ENCODE results near the gene KRTAP10-3.

Gene KRTAP10-3

GRCh38 chr21:44539991-44540666, 18.5 kb downstream of the KRTAP10-3 start, which contains the start of gene KRTAP10-1:
Gene KRTAP10-1, minus strand, starts transcription at chr21:44540195. Its CDS starts 45 bp downstream, at chr21:44540150.
- no peak within 1 kb of the TSS for H3K9ac ChIP-seq (ENCODE audit: low read depth, low read length)
- H3K9me3 ChIP-seq (ENCODE audit: control insufficient read depth, insufficient read depth, low read length), result no peaks in the 10 kb centered on the region
- H3K4me3 ChIP-seq (ENCODE audit: low read depth, low read length), result no peak within 1 kb of the TSS
- no peaks in the 10 kb centered on the region for H3K4me1 ChIP-seq (ENCODE audit: control insufficient read depth, insufficient read depth, low read length)
- H3K36me3 ChIP-seq (ENCODE audit: control insufficient read depth, insufficient read depth, low read length), result no peaks in the 10 kb centered on the region
- H3K27ac ChIP-seq (ENCODE audit: low read depth, low read length), result no peak within 1 kb of the TSS
- H3K27me3 ChIP-seq (ENCODE audit: control insufficient read depth, insufficient read depth, low read length), result no peaks in the 10 kb centered on the region

- Histone ChIP-seq H3K36me3 (ENCODE audit: control insufficient read depth, insufficient read depth, low read length) (no peaks in the 10 kb centered on the region), H3K27ac (ENCODE audit: low read depth, low read length) (no peak overlapping the region), H3K9me3 (ENCODE audit: control insufficient read depth, insufficient read depth, low read length) (no peaks in the 10 kb centered on the region), H3K4me1 (ENCODE audit: control insufficient read depth, insufficient read depth, low read length) (no peaks in the 10 kb centered on the region), H3K4me3 (ENCODE audit: low read depth, low read length) (no peak overlapping the region), H3K9ac (ENCODE audit: low read depth, low read length) (no peak overlapping the region), H3K27me3 (ENCODE audit: control insufficient read depth, insufficient read depth, low read length) (no peaks in the 10 kb centered on the region)
These were observed 19.5 kb downstream of the KRTAP10-3 start for GRCh38 chr21:44539046-44539445.

- no peaks in the 10 kb centered on the region for H3K9me3 ChIP-seq (ENCODE audit: control insufficient read depth, insufficient read depth, low read length)
- H3K27ac ChIP-seq (ENCODE audit: low read depth, low read length), result no peak overlapping the region
- H3K4me1 ChIP-seq (ENCODE audit: control insufficient read depth, insufficient read depth, low read length), result no peaks in the 10 kb centered on the region
- H3K27me3 ChIP-seq (ENCODE audit: control insufficient read depth, insufficient read depth, low read length), result no peaks in the 10 kb centered on the region
- no peak overlapping the region for H3K9ac ChIP-seq (ENCODE audit: low read depth, low read length)
- no peak overlapping the region for H3K4me3 ChIP-seq (ENCODE audit: low read depth, low read length)
- H3K36me3 ChIP-seq (ENCODE audit: control insufficient read depth, insufficient read depth, low read length), result no peaks in the 10 kb centered on the region
These were observed 20.4 kb downstream of the KRTAP10-3 start for GRCh38 chr21:44537930-44538911.

GRCh38 chr21:44535963-44536362, 22.6 kb downstream of the KRTAP10-3 start:
- Histone ChIP-seq H3K36me3 (ENCODE audit: control insufficient read depth, insufficient read depth, low read length) (no peaks in the 10 kb centered on the region), H3K4me3 (ENCODE audit: low read depth, low read length) (no peak overlapping the region), H3K27ac (ENCODE audit: low read depth, low read length) (no peak overlapping the region), H3K9me3 (ENCODE audit: control insufficient read depth, insufficient read depth, low read length) (no peaks in the 10 kb centered on the region), H3K4me1 (ENCODE audit: control insufficient read depth, insufficient read depth, low read length) (no peaks in the 10 kb centered on the region), H3K9ac (ENCODE audit: low read depth, low read length) (no peak overlapping the region), H3K27me3 (ENCODE audit: control insufficient read depth, insufficient read depth, low read length) (no peaks in the 10 kb centered on the region)

GRCh38 chr21:44534688-44535087, 23.9 kb downstream of the KRTAP10-3 start:
- Histone ChIP-seq H3K4me1 (ENCODE audit: control insufficient read depth, insufficient read depth, low read length) (no peaks in the 10 kb centered on the region), H3K9ac (ENCODE audit: low read depth, low read length) (no peak overlapping the region), H3K9me3 (ENCODE audit: control insufficient read depth, insufficient read depth, low read length) (no peaks in the 10 kb centered on the region), H3K36me3 (ENCODE audit: control insufficient read depth, insufficient read depth, low read length) (no peaks in the 10 kb centered on the region), H3K4me3 (ENCODE audit: low read depth, low read length) (no peak overlapping the region), H3K27ac (ENCODE audit: low read depth, low read length) (no peak overlapping the region), H3K27me3 (ENCODE audit: control insufficient read depth, insufficient read depth, low read length) (no peaks in the 10 kb centered on the region)

GRCh38 chr21:44533891-44534627, 24.5 kb downstream of the KRTAP10-3 start:
- H3K27me3 ChIP-seq (ENCODE audit: control insufficient read depth, insufficient read depth, low read length), result no peaks in the 10 kb centered on the region
- H3K9ac ChIP-seq (ENCODE audit: low read depth, low read length), result no peak overlapping the region
- H3K36me3 ChIP-seq (ENCODE audit: control insufficient read depth, insufficient read depth, low read length), result no peaks in the 10 kb centered on the region
- H3K9me3 ChIP-seq (ENCODE audit: control insufficient read depth, insufficient read depth, low read length), result no peaks in the 10 kb centered on the region
- H3K27ac ChIP-seq (ENCODE audit: low read depth, low read length), result no peak overlapping the region
- no peaks in the 10 kb centered on the region for H3K4me1 ChIP-seq (ENCODE audit: control insufficient read depth, insufficient read depth, low read length)
- no peak overlapping the region for H3K4me3 ChIP-seq (ENCODE audit: low read depth, low read length)

- H3K9me3 ChIP-seq (ENCODE audit: control insufficient read depth, insufficient read depth, low read length), result no peaks in the 10 kb centered on the region
- H3K4me3 ChIP-seq (ENCODE audit: low read depth, low read length), result no peak overlapping the region
- H3K4me1 ChIP-seq (ENCODE audit: control insufficient read depth, insufficient read depth, low read length), result no peaks in the 10 kb centered on the region
- no peaks in the 10 kb centered on the region for H3K27me3 ChIP-seq (ENCODE audit: control insufficient read depth, insufficient read depth, low read length)
- H3K9ac ChIP-seq (ENCODE audit: low read depth, low read length), result no peak overlapping the region
- H3K36me3 ChIP-seq (ENCODE audit: control insufficient read depth, insufficient read depth, low read length), result no peaks in the 10 kb centered on the region
- H3K27ac ChIP-seq (ENCODE audit: low read depth, low read length), result no peak overlapping the region
These were observed 25.3 kb downstream of the KRTAP10-3 start for GRCh38 chr21:44533121-44533890.

- Histone ChIP-seq H3K4me3 (ENCODE audit: low read depth, low read length) (no peak overlapping the region), H3K4me1 (ENCODE audit: control insufficient read depth, insufficient read depth, low read length) (no peaks in the 10 kb centered on the region), H3K9ac (ENCODE audit: low read depth, low read length) (no peak overlapping the region), H3K9me3 (ENCODE audit: control insufficient read depth, insufficient read depth, low read length) (no peaks in the 10 kb centered on the region), H3K27me3 (ENCODE audit: control insufficient read depth, insufficient read depth, low read length) (no peaks in the 10 kb centered on the region), H3K36me3 (ENCODE audit: control insufficient read depth, insufficient read depth, low read length) (no peaks in the 10 kb centered on the region), H3K27ac (ENCODE audit: low read depth, low read length) (no peak overlapping the region)
These were observed 25.9 kb downstream of the KRTAP10-3 start for GRCh38 chr21:44532712-44533111.

- Histone ChIP-seq H3K36me3 (ENCODE audit: control insufficient read depth, insufficient read depth, low read length) (no peaks in the 10 kb centered on the region), H3K9me3 (ENCODE audit: control insufficient read depth, insufficient read depth, low read length) (no peaks in the 10 kb centered on the region), H3K4me3 (ENCODE audit: low read depth, low read length) (no peak overlapping the region), H3K27me3 (ENCODE audit: control insufficient read depth, insufficient read depth, low read length) (no peaks in the 10 kb centered on the region), H3K4me1 (ENCODE audit: control insufficient read depth, insufficient read depth, low read length) (no peaks in the 10 kb centered on the region), H3K9ac (ENCODE audit: low read depth, low read length) (no peak overlapping the region), H3K27ac (ENCODE audit: low read depth, low read length) (no peak overlapping the region)
These were observed 26.7 kb downstream of the KRTAP10-3 start for GRCh38 chr21:44531606-44532564.
